SU-DHL-6 (cell line): ENCODE measurements around the gene ZNF550.

Source experiments
- EZH2phosphoT487 ChIP-seq: fragments of 200-600 bp; sonication (generic), shearing (Covaris generic); conservative IDR thresholded peaks from 2 replicates; pipeline ENCODE4 v1.6.1; 2018; ENCODE audit warnings: mild to moderate bottlenecking, antibody characterized with exemption, low read length, moderate library complexity, mixed read lengths
- TF ChIP-seq, protein P1 (sequence below): fragments of 200-600 bp; sonication (generic); IDR thresholded peaks from one replicate; pipeline ENCODE4 v1.5.1; 2017; ENCODE audit warnings: antibody characterized with exemption, mild to moderate bottlenecking, low read length, moderate library complexity; ENCODE audit not compliant: insufficient read depth, poor library complexity, severe bottlenecking

DNA sequence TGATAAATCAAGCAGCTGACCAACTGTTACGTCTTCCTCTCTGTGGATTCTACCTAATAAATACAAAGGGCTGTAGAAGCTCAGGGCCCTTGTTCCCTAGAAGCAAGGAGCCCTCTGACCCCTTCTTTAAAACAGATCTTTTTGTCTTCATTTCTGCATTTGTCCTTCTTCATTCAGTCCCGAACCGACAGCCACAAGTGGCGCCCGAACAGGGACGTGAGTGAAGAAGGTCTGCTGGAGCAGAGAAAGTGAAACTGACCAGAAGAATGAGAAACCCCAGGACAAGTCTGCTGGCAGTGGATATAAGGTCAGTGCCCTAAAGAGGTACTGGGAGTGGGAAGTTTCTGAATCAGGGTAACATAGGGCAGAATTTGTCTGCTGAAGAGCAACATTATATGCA is 46.8 kb downstream of the ZNF550 start:
- TF ChIP-seq, protein P1, sequence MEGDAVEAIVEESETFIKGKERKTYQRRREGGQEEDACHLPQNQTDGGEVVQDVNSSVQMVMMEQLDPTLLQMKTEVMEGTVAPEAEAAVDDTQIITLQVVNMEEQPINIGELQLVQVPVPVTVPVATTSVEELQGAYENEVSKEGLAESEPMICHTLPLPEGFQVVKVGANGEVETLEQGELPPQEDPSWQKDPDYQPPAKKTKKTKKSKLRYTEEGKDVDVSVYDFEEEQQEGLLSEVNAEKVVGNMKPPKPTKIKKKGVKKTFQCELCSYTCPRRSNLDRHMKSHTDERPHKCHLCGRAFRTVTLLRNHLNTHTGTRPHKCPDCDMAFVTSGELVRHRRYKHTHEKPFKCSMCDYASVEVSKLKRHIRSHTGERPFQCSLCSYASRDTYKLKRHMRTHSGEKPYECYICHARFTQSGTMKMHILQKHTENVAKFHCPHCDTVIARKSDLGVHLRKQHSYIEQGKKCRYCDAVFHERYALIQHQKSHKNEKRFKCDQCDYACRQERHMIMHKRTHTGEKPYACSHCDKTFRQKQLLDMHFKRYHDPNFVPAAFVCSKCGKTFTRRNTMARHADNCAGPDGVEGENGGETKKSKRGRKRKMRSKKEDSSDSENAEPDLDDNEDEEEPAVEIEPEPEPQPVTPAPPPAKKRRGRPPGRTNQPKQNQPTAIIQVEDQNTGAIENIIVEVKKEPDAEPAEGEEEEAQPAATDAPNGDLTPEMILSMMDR, result no peak
- TF ChIP-seq EZH2phosphoT487, result no peak
